HepG2 (cell line): ENCODE results near the gene VPS9D1. TPM values are rescaled to one million over a fixed set of nuclear protein-coding genes. Genes with fewer than 3 reads are reported as not detected.

Source experiments
- AGO2 ChIP-seq: fragments of 200-400 bp; formaldehyde crosslinking; optimal IDR thresholded peaks from 2 replicates; pipeline ENCODE3; 2017; ENCODE audit warnings: mild to moderate bottlenecking, low read depth, low read length, moderate library complexity
- ATF3 ChIP-seq: sonication (generic); formaldehyde crosslinking; IDR thresholded peaks from 2 replicates; pipeline ENCODE4 v1.4.0; 2020; ENCODE audit warnings: missing genetic modification reagents
- ATRX ChIP-seq: sonication (generic); formaldehyde crosslinking; IDR thresholded peaks from 2 replicates; pipeline ENCODE4 v1.4.0; 2020; ENCODE audit warnings: missing genetic modification reagents, borderline replicate concordance
- CCAR2 ChIP-seq: fragments of 200-400 bp; formaldehyde crosslinking; optimal IDR thresholded peaks from 2 replicates; pipeline ENCODE3; 2018; ENCODE audit warnings: low read depth, mild to moderate bottlenecking, low read length, moderate library complexity
- CCDC6 ChIP-seq: sonication (generic); formaldehyde crosslinking; IDR thresholded peaks from 2 replicates; pipeline ENCODE4 v1.8.1; 2022; ENCODE audit warnings: mild to moderate bottlenecking, missing genetic modification reagents, moderate library complexity
- GTF2F1 ChIP-seq: fragments of 150-350 bp; IDR thresholded peaks from 2 replicates; pipeline ENCODE4 v1.6.1; 2014; ENCODE audit warnings: low read length
- MED1 ChIP-seq: sonication (generic); formaldehyde crosslinking; IDR thresholded peaks from 2 replicates; pipeline ENCODE4 v1.4.0; 2020; ENCODE audit warnings: missing genetic modification reagents
- MTF2 ChIP-seq: sonication (generic); formaldehyde crosslinking; IDR thresholded peaks from 2 replicates; pipeline ENCODE4 v1.5.0; 2020; ENCODE audit warnings: missing genetic modification reagents, borderline replicate concordance
- NFATC3 ChIP-seq: sonication (generic); formaldehyde crosslinking; IDR thresholded peaks from 2 replicates; pipeline ENCODE4 v1.5.1; 2020; ENCODE audit warnings: mild to moderate bottlenecking, missing genetic modification reagents
- POLR2A ChIP-seq, 2 experiments: IDR thresholded peaks; 2 replicates each; pipeline ENCODE4 v1.6.1; 2011; ENCODE audit warnings: low read depth in 2 of 2, low read length in 2 of 2, mild to moderate bottlenecking in 1 of 2, moderate library complexity in 1 of 2; ENCODE audit not compliant: insufficient read depth in 1 of 2
- POLR2G ChIP-seq: fragments of 200-400 bp; formaldehyde crosslinking; IDR thresholded peaks from 2 replicates; pipeline ENCODE4 v1.6.1; 2018; ENCODE audit warnings: mild to moderate bottlenecking, low read depth, low read length, moderate library complexity
- RELA ChIP-seq: sonication (generic); formaldehyde crosslinking; IDR thresholded peaks from 2 replicates; pipeline ENCODE4 v1.4.0; 2020; ENCODE audit warnings: missing genetic modification reagents
- REPIN1 ChIP-seq: sonication (generic); formaldehyde crosslinking; IDR thresholded peaks from 2 replicates; pipeline ENCODE4 v1.8.0; 2022; ENCODE audit warnings: missing genetic modification reagents, low read depth, mild to moderate bottlenecking, borderline replicate concordance
- U2AF1 ChIP-seq: fragments of 200-400 bp; formaldehyde crosslinking; optimal IDR thresholded peaks from 2 replicates; pipeline ENCODE3; 2017; ENCODE audit warnings: mild to moderate bottlenecking, low read depth, low read length
- ZNF142 ChIP-seq: sonication (generic); formaldehyde crosslinking; IDR thresholded peaks from 2 replicates; pipeline ENCODE4 v1.4.0; 2020; ENCODE audit warnings: missing genetic modification reagents
- ZNF331 ChIP-seq: sonication (generic); formaldehyde crosslinking; IDR thresholded peaks from 2 replicates; pipeline ENCODE4 v1.4.0; 2020; ENCODE audit warnings: missing genetic modification reagents
- ZNF564 ChIP-seq: sonication (generic); formaldehyde crosslinking; IDR thresholded peaks from 2 replicates; pipeline ENCODE4 v1.8.1; 2023; ENCODE audit warnings: mild to moderate bottlenecking, missing genetic modification reagents
- ZNF598 ChIP-seq: sonication (generic); formaldehyde crosslinking; IDR thresholded peaks from 2 replicates; pipeline ENCODE4 v1.5.1; 2020; ENCODE audit warnings: mild to moderate bottlenecking, missing genetic modification reagents, borderline replicate concordance
- ZNF605 ChIP-seq: sonication (generic); formaldehyde crosslinking; IDR thresholded peaks from 2 replicates; pipeline ENCODE4 v1.8.0; 2022; ENCODE audit warnings: mild to moderate bottlenecking, missing genetic modification reagents
- ZNF644 ChIP-seq: IDR thresholded peaks from 2 replicates; pipeline ENCODE4 v1.6.1; 2016; ENCODE audit warnings: low read depth
- ZSCAN22 ChIP-seq: sonication (generic); formaldehyde crosslinking; IDR thresholded peaks from 2 replicates; pipeline ENCODE4 v1.4.0; 2020; ENCODE audit warnings: mild to moderate bottlenecking, missing genetic modification reagents
- ZSCAN30 ChIP-seq: sonication (generic); formaldehyde crosslinking; IDR thresholded peaks from 2 replicates; pipeline ENCODE4 v1.5.0; 2020; ENCODE audit warnings: mild to moderate bottlenecking, missing genetic modification reagents
- polyA plus RNA-seq, 8 experiments: library from polyadenylated mRNA; depleted of rRNA in 3 of 8; stranded (reverse) in 7 of 8; unstranded in 1 of 8; fragments of >200 nt; fragmentation: Illumina TruSeq in 4 of 8; extraction: Trizol in 4 of 8; gene quantifications; 2 replicates each; pipeline versions ENCODE4 v1.2.1 to v1.2.3, GENCODE V29; 2011 to 2016; ENCODE audit warnings: low read depth in 4 of 8, missing spikeins in 1 of 8, mixed read lengths in 1 of 8; ENCODE audit not compliant: insufficient read depth in 1 of 8
- total RNA-seq, 5 experiments: library from RNA; depleted of rRNA; stranded (reverse); fragments of >200 nt; fragmentation: Illumina TruSeq; extraction: Trizol; gene quantifications; 2 replicates each; pipeline ENCODE4 v1.2.3, GENCODE V29; 2016; ENCODE audit warnings: low read depth in 1 of 5
- TF ChIP-seq, protein P1 (sequence below): sonication (generic); formaldehyde crosslinking; IDR thresholded peaks from 2 replicates; pipeline ENCODE4 v1.5.0; 2020; ENCODE audit warnings: mild to moderate bottlenecking, low read depth, missing genetic modification reagents, borderline replicate concordance

VPS9D1 gene
- total and polyA plus RNA-seq, 2 of the 13 experiments (the other 11 are each of a cell fraction or from before 2014, with no cell fraction given) = 10.1 to 13.2 TPM

GRCh38 chr16:89700100-89700648, 20.5 kb downstream of the VPS9D1 start (continued):
- TF ChIP-seq, protein P1, sequence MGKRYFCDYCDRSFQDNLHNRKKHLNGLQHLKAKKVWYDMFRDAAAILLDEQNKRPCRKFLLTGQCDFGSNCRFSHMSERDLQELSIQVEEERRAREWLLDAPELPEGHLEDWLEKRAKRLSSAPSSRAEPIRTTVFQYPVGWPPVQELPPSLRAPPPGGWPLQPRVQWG (CRISPR knock-in tag) = no peak
- TF ChIP-seq REPIN1 (CRISPR knock-in tag) (peak; percentile 80), POLR2G (no peak; the same call in 1 of the 2 replicates), ZSCAN22 (CRISPR knock-in tag) (no peak), ZNF598 (no peak), ZNF331 (CRISPR knock-in tag) (peak; percentile 78), NFATC3 (CRISPR knock-in tag) (no peak), ATRX (CRISPR knock-in tag) (no peak), ZNF605 (CRISPR knock-in tag) (peak; percentile 94), U2AF1 (peak; percentile 18), AGO2 (no peak), CCAR2 (peak; percentile 49), GTF2F1 (peak; percentile 75), ATF3 (peak; percentile 91), MED1 (CRISPR knock-in tag) (peak; percentile 78; the same call in 1 of the 2 replicates), POLR2A (IDR thresholded peaks at IDR 0.05; ENCODE audit: insufficient read depth in 1 of 2, low read depth in 2 of 2, low read length in 2 of 2) (no peak), MTF2 (no peak), ZNF564 (CRISPR knock-in tag) (no peak), ZSCAN30 (no peak), RELA (peak; percentile 37; the same call in 1 of the 2 replicates), ZNF644 (CRISPR knock-in tag) (no peak), CCDC6 (no peak), ZNF142 (CRISPR knock-in tag) (0 out of 2 replicates have a peak, but pooled peaks have one; percentile 11)
